ENCODE data around the gene TMTC2.

DNA sequence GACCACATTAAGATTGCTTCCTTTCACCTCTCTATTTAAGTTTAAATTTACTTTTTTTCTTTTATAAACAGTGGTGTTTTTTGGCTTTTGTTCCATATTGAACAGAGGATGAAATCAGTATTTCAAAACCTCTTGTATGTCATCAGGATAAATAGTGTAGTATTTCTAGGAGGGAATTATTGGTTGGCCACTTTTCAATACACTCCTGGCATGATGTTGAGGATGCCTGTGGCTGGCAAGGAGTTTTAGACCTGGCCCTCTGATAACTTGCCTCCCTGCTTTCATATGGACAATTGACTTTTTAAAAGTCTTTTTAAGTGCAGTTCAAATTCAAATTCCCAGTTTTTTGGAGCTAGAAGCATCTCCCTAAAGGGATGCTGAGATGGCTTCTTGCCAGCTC lies 9.8 kb downstream of the TMTC2 start:
- TF ChIP-seq POLR2A (IDR thresholded peaks at IDR 0.05; ENCODE audit: low read length) (no peak), GATA1 (IDR thresholded peaks at IDR 0.05; ENCODE audit: low read depth, low read length) (no peak)
